GM19035 (cell line): ENCODE measurements around the gene KLHL2.

Source experiments
- ATAC-seq: cut with Tn5 transposase; IDR thresholded peaks from one replicate; pipeline ENCODE4 v1.9.1; 2021; ENCODE audit not compliant: unreplicated experiment

The KLHL2 gene

GRCh38 chr4:165288226-165288625 lies 80.9 kb downstream of the KLHL2 start:
- ATAC-seq, result no peak

DNA sequence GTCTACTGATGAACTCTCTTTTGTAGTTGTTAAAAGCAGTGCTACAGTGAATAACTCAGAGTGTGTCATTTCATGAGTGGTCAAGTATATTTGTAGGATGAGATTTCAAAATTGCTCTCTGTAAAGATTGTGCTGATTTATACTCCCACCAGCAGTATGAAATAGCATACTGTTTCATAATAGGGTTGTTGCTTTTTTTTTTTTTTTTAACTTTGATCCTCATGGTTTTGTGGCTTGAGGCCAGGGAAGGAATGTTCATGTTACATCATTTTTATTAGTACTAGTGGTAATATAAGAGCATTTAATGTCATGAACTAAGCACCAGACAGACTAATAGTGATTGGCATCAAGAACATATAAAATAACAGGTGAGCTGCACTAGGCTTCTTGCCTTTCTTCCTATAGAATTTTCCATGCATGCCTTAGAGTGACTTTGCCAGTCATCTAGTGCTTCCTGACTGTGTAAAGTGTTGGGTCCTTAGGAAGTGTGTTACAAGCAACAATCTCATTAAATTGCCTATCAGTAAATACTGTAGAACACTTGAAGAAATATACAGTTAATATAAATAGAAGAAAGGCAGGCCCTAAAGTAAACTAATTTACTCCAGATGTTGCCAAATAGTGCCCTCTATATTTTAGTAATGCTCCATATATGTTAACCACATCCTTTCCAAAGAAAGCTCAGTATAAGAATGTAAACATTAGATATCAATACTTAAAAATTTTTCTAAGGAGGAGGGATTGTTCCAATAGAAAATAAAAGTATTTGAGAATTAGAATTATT lies 81.5 kb downstream of the KLHL2 start:
- ATAC-seq, result no peak

GRCh38 chr4:165289423-165289785 lies 82.0 kb downstream of the KLHL2 start:
- no peak for ATAC-seq

DNA sequence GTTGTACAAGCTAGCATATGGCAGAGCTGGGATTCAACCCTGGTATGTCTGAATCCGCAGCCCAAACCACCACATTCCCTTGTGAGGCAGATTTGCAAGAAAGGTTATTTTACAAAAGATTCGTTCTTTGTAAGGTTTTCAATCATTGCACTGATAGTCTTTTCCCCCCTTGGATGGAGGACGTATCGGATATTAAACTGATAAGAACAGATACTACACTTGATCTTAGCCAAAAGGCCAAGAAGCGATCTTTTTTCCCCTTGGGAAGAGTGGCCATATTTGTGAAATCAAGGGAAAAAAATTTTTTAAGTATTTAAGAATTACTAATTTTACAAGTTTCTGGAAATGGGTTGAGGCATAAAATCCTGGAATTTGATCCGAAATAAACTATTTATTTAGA lies 85.7 kb downstream of the KLHL2 start:
- no peak for ATAC-seq

GRCh38 chr4:165293927-165294649 lies 86.7 kb downstream of the KLHL2 start:
- ATAC-seq, result no peak

GRCh38 chr4:165294907-165295306 lies 87.5 kb downstream of the KLHL2 start:
- ATAC-seq, result peak; percentile 90

GRCh38 chr4:165297626-165298025 lies 90.3 kb downstream of the KLHL2 start:
- no peak for ATAC-seq

DNA sequence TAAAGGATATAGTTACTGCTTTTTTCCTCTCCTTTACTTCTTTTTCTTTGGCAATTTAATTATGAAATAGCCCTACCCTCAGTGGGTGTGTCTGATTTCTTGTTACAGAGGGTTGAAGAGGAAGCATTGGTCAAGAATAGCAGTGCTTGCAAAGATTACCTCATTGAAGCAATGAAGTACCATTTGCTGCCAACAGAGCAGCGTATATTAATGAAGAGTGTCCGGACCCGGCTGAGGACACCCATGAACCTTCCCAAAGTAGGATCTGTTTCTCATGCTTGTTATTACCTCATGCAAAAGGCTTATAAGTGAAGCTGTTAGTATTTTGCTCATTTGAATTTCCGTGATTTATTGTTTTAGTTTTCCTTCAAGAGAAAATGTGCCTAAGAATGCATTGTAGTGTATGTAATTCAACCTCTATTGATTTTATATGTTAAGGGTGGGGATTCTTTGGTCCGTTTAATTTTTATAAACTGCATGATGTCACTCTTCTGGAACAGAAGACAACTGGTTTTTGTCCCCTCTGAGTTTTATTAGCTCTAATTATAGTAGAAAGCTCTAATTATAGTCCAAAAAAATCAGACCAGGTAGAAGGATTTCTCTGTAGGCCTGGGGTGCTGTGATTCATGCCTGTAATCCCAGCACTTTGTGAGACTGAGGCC lies 92.2 kb downstream of the KLHL2 start:
- ATAC-seq, result no peak

- peak; percentile 79 for ATAC-seq
These were observed 94.5 kb downstream of the KLHL2 start for GRCh38 chr4:165301833-165302232.

- ATAC-seq, result no peak
These were observed 95.3 kb downstream of the KLHL2 start for GRCh38 chr4:165302658-165303057.

DNA sequence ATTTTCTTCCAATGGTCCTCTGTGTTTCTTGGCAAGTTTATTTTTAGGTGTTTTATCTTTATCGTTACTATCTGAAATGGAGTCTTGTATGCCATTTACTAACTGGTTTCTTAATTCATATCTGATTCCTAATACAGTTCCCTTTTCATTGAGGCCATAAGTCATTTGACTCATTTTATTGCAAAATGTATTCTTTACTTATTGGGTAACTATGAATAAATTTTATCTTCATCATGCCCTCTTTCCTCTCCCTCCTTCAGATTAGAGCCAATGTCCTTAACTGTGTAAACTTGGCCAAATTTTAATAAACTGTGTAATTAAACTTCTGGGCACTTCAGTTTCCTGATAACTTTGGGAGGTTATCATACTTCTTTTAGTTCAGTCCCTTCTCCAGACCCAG lies 100.8 kb downstream of the KLHL2 start:
- ATAC-seq, result no peak

DNA sequence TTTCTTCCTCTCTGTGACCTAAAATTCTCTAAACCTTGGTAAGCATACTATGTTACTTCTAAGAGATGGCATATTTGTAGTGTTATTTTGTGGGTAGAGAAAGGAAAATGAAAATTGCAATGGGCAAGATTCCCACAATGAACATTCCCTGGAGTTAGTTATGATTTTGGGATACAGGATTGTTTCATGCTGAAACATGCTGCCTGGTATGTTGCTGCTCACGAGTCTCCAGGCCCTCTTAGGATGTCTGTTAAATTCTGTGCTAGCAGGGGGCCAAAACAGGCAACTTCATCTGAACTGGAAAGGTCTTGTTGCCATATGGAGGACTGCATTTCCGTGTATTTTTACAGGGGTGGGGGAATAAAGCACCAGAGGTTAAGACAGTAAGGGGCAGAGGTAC lies 101.2 kb downstream of the KLHL2 start:
- no peak for ATAC-seq

- no peak for ATAC-seq
These were observed 102.1 kb downstream of the KLHL2 start for GRCh38 chr4:165309456-165309855.

- ATAC-seq, result no peak
These were observed 105.1 kb downstream of the KLHL2 start for GRCh38 chr4:165312506-165312905.

- ATAC-seq, result no peak
These were observed 111.7 kb downstream of the KLHL2 start for GRCh38 chr4:165319030-165319429.

DNA sequence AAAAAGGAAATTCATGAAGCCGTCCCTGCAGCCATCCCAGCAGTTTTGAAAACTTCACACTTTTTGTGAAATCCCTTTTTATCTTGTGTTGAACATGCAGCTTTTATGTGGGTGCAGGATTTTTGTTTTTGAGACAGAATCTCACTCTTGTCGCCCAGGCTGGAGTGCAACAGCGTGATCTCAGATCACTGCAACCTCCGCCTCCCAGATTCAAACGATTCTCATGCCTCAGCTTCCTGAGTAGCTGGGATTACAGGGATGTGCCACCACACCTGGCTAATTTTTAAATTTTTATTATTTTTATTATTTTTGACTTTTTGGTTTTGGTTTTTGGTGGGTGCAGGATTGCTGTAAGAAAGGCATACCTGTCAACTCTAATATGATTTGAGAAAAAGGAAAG lies 112.1 kb downstream of the KLHL2 start:
- ATAC-seq, result no peak

DNA sequence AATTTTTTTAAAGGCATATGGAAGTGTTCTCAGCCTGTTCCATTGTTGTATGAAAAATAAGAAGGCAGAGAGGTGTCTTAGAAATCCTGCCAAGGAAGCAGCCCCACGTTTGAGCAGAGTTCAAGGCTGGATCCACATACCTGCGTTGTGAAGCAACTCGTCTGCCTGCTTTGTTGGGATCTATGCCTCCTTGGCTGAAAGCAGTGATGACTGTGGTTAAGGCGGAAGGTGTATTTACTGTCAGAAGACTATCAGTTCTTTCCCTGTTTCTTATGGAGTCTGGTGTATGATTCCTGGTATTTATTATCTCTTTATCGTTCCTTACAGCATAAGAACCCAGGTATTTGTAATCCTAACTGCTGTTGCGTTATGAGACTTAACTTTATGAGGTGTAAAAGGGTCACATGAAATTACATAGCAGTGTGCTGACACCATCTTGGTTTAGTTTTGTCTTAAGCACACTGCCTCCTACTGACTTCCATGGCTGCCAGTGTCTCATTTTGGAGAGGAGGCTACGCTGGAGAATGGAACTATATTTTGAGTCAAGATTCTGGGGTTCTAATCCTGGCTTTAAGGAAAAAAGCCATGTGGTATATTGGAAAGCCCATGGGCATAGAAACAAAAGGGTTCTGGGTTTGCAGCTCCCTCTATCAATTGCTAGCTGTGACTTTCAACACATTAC lies 117.0 kb downstream of the KLHL2 start:
- ATAC-seq, result no peak

- ATAC-seq, result no peak
These were observed 117.5 kb downstream of the KLHL2 start for GRCh38 chr4:165324918-165325304.

GRCh38 chr4:165325732-165326512 lies 118.6 kb downstream of the KLHL2 start:
- no peak for ATAC-seq

GRCh38 chr4:165326831-165327210 lies 119.5 kb downstream of the KLHL2 start:
- ATAC-seq, result peak; percentile 16
